GM21367 (cell line): ENCODE results near the gene FAM98C.
"Not testable (repeated sequence)": the region's sequence is repeated elsewhere in the genome, so short reads cannot be mapped to it uniquely, and the experiment has no call there.

Experiments
- ATAC-seq: cut with Tn5 transposase; IDR thresholded peaks from one replicate; pipeline ENCODE4 v1.9.1; 2021; ENCODE audit not compliant: unreplicated experiment

The FAM98C gene

DNA sequence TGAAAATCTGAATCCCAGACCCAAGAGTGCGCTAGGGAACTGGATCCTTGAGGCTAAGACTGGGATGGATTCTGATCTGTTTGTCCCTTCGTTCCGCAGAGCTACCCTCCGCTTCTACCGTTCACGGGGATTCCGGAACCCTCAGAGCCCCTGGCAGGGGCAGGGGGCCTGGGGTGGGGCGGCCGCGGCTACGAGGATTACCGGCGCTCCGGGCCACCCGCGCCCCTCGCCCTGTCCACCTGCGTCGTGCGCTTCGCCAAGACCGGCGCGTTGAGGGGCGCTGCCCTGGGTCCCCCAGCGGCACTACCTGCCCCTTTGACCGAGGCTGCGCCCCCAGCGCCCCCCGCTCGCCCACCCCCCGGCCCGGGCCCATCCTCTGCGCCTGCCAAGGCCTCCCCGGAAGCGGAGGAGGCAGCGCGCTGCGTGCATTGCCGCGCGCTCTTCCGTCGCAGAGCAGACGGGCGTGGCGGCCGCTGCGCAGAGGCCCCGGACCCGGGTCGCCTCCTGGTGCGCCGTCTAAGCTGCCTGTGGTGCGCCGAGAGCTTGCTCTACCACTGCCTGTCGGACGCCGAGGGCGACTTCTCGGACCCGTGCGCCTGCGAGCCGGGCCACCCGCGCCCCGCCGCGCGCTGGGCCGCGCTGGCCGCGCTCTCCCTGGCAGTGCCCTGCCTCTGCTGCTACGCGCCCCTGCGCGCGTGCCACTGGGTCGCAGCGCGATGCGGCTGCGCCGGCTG, 7.3 kb upstream of the FAM98C start:
- no peak for ATAC-seq

DNA sequence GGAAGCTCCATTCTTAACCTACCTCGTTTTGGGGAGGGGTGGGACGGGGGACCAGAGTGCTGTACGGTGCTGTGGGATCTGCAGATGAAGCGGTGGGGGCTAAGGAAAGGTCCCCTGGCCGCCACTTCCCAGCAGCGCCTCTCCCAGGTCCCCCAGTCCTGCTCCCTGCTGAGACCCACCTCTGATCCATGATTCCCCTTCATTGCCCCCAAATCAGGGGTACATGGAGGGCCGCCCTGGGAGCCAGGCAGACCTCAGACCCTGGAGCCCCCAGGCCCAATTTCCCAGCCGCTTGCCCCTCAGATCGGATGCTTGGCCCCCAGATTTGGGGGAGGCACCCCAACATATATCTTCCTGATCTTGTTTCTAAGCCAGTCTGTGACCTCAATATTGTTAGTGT, 3.8 kb upstream of the FAM98C start:
- no peak for ATAC-seq

DNA sequence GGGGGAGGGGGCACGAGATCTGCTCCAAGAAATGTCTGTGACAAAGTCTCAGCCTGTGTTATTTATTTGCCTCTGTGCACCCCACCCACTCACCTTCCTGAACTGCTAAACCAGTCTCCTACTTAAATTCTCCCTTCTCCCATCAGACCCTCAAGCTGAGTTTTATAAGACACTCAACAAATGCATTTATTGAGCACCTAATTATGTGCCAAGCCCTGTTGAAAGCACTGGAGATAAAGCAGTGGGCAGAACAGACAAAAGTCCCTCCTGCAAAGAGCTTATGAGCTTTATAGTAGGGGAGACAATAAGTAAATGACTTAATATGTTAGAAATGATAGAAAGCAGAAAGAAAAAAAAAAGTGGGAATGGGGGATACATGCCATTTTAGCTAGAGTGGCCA, 3.4 kb upstream of the FAM98C start:
- ATAC-seq, result no peak

DNA sequence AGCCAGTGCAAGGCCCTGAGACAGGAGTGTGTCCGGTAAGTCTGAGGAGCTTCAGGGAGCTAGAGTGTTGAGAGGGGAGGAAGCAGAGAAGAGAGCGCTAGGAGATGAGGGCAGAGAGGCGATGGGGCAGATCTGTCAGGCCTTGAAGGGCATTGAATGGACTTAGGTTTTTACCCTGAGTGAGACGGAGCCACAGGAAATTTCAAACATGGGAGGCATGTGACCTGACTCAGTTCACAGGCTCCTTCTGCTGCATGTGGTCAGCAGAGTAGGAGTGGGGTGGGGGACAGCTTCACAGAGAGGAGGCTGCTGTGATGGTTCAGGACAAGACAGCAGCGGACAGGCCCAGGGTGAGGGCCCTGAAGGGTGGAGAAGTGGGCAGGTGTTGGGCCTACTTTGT, 2.5 kb upstream of the FAM98C start:
- ATAC-seq, result no peak

DNA sequence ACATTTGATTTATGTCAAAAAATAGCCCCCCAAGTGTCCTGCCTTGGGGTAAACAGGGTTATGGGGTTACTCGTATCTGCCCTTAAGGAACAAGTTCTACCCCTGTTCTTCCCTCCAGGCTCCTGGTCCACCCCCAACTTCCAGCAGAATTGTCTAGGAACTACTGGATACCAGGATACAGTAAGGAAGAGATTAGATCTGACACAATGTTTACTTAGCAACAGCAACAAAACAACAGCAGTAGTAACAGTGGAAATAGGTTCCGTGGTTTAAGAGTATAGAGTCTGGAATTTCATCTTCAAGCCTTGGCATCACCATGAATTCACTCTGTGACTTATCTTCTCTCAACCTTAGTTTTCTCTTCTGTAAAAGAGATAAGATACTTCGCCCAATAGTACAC, 1.7 kb upstream of the FAM98C start:
- ATAC-seq, result no peak

DNA sequence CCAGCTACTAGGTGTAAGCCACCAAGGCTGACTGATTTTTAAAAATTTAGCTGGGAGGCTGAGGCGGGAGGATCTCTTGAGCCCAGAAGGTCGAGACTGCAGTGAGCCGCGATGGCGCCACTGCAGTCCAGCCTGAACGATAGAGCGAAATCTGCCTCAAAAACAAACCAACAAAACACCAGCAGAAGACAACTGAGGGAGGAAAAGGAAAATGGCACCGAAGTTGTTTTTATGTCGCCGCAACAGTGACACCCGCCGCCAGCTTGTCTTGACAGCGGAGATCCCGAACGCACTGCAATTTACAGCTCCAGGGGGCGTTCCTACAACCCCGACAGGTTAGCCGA, 298 bp upstream of the FAM98C start:
- no peak for ATAC-seq

DNA sequence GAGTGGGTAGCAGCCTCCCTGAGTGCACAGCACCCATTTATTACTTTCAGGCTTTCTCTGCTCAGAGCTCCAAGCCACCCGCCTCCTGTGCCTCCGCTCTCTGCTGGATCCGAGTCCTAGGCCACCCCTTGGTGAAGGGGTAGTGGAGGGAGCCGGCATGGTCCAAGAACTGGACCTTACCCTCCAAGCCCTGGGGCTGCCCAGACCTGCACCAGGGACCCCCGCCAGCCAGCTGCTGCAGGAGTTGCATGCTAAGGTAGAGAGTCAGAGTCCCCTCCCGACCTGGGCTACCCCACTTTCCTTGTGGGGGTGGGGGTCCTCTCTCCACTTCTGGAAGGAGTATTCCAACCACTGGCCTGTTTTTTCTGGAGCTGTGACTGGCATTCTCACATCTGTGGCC, 2.0 kb downstream of the FAM98C start:
- ATAC-seq, result no peak

DNA sequence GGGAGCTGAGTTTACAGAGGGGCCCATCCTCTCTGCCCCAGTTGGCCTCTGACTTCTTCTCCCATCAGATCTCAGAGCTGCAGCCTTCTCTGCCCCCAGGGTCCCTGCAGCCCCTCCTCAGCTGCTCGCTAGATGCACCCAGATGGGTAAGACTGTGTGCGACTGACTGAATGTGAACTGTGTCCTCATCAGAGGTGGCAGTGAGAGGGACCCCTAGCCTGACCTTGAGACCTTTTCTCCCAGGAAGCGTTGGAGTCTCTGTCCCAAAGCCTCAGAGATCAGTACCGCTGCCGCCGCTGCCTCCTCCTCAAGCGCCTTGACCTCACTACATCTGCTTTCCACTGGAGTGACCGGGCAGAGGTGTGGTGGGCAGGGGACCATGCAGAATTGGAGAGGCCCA, 2.4 kb downstream of the FAM98C start:
- no peak for ATAC-seq

DNA sequence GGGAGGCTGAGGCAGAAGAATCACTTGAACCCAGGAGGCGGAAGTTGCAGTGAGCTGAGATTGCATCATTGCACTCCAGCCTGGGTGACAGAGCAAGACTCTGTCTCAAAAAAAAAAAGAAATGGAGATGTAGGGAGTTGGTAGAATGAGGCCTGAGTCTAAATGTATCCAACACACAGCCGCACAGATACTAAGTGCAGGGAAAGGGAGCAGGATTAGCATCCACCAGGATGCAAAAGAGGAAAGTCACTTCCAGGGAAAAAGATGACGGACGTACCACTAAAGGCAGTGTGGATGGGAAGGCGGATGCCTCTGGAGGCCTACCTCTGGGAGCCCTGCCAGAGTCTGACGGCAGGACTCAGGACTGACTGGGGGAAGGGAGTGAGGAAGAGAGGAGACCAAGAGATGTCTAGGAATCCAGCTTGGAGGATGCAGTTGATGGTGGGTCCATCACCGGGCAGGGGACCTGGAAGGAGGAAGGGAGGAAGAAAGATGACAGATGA, 6.8 kb downstream of the FAM98C start:
- no peak for ATAC-seq

DNA sequence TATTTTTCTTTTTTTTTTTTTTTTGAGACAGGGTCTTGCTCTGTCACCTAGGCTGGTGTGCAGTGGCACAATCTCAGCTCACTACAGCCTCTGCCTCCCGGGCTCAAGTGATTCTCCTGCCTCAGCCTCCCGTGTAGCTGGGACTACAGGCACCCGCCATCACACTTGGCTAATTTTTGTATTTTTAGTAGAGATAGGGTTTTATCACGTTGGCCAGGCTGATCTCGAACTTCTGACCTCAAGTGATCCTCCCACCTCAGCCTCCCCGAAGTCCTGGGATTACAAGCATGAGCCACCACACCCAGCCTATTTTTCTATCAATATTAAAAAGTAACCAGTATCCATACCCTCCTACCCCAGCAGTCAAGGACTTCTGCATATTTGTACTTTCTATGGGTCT, 7.5 kb downstream of the FAM98C start:
- ATAC-seq, result not testable (repeated sequence)

DNA sequence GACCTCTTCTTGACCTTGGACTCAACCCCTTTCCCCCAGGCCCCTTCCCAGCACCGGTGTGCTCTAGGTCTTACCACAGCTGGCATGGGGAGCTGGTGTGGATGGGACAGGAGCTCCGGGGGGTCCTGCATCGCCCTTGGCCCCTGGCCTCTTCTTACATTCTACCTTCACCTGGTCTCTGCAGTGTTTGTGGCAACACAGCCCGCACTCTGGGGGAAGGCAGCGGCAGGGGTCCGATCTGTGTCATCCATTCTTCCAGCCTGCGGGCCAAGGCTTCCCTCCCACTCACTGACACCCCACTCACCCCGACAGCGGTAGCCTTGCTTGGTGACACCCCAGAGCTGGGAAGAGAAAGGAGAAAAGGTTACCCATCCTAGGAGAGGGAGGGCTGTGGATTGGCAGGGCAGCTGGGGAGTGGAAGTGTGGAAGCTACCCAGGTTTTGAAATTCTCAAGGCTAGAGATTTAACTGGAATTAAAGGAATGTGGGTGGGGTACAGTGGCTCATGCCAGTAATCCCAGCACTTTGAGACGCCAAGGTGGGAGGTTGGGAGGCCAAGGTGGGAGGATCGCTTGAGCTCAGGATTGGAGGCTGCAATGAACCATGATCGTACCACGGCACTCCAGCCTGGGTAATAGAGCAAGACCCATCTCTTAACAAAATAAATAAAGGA, 8.3 kb downstream of the FAM98C start:
- no peak for ATAC-seq

DNA sequence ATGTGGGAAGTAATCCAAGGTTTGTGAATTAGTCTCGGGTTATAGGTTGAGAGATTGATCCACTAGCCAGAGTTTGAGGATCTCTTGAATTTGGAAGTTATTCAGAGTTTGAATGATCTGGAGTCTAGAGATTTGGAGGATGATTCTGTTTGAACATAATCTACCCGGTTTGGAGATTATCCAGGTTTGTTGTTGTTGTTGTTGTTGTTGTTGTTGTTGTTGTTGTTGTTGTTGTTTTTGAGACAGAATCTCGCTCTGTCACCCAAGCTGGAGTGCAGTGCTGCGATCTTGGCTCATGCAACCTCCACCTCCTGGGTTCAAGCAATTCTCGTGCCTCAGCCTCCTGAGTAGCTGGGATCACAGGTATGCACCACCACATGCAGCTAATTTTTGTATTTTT, 9.0 kb downstream of the FAM98C start:
- not testable (repeated sequence) for ATAC-seq

DNA sequence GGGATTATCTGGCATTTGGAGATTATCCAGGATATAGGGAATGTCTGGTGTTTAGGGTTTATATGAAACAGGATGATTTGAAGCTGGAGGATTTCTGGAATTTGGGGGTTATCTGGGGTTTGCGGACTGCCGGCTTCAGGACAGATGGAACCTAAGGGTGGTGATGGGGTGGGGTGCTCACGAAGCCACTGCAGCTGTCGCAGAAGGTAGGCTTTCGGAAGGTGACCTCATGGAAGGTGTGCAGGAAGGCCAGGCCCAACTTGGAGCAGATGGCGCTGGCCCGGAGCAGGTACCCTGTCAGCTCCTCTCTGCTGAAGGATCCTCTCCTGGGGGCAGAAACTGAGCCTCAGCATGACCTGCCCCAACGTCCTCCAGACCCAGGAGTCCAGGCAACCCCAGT, 9.6 kb downstream of the FAM98C start:
- no peak for ATAC-seq

DNA sequence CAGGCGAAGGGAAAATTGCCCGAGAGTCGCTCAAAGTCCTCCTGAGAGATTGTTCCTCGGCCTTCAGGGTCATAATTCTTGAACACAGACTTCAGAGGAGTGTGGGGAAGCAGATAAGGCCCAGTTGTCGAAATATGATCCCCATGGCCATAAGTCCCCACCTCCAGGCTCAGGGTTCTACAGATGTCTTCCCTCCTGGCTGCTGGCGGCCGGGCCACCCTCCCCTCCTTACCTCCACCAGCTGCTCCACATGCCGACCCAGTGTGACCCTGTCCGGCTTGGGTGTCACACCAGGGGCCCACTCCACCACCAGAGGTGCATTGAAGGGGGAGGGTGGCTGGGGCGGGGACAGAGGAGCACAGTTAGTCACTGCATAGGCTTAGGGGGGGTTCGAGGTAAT, 10.1 kb downstream of the FAM98C start:
- no peak for ATAC-seq

DNA sequence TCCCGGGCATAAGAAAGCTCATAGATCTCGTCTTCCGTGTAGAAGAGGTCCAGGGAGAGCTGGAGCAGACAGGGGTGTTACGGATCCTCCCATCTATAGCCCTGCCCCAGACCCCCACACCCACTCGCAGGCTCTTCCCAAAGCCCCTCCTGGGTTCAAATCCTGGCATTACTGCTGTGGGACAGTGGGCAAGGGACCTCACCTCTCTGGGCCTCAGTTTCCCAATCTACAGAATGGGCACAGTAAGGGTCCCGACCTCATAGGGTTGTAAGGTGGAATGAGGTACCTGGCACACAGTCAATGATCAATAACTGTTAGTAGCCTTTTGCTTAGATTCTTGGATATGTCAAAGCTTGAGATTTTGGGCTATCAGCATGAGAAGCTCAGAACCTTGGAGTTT, 10.5 kb downstream of the FAM98C start:
- no peak for ATAC-seq

DNA sequence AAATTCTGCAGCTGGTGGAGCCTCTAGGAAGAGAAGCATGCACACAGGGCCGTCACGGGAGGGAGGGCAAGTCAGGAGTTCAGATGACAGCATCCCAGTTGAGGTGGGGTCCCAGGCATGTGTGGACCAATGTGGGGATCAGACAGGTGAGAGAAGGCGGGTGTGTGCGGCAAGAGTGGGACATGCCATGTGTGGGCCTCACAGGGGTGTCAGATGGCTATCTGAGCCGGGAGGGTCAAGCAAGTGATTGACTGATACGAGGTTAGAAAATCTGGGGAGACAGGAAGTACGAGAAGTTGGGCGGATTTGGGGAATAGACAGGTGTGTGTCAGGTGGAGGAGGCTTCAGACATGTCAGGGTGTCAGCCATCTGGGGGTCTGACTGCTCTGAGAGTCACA, 14.3 kb downstream of the FAM98C start:
- ATAC-seq, result no peak

DNA sequence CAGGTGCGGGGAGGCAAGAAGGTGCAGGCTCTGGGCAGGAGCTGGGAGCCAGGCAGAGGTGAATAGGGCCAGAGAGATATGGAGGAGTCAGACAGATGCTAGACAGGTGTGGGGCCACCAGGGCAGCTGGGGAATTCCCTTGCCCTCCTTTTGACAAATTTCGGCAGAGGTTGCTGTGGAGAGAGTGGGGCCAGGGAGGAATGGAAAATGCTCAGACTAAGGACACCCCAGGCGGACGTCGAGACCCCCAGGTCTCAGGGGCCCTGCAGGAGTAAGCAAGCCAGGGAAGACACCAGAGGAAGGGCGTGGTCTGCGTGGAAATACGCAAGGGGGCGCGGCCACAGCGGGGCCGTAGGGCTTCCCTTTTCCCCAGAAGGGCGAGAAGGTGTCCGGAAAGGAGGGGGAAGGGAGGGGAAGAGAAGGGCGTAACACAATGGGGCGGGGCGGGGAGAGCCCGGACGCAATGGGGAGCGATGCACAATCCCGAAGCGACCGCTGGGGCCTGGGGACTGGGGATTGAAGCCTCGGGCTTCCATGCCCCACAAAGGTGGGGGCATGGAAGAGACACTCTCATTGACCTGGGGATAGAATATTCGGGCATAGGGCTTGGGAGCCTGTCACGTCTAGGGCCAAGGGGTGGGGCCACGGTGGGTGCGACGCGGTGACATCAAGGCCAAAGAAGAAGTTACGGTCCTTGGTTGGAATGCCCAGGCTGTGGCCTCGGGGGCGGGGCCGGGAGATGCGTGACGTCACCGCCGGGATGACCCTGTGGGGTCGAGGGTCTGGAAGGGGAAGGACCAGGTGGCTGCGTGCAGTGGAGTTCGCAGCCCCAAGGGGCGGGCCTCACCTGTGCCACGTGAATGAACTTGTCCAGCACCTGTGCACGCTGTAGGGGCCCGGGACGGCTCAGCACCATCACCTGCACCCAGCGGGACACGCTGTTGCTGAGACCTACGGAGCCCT, 14.9 kb downstream of the FAM98C start:
- no peak for ATAC-seq

DNA sequence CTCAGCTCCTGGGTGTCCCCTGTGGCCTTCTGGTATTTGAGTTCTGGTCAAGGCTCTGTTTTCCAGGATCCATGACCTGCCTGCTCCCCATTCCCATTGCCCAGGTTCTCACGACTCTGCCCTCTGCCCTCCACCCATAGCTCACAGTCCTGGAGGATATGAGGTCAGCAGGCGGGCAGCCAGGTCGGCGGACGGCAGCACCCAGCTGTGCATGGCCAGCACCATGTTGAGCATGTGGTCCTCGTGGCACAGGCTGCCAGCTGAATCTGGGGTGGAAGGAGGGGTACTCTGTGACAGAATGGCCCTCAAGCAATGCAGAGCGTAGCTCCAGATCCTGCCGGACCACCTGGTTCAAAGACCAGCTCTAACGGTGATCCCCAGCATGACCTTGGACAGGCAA, 18.0 kb downstream of the FAM98C start:
- ATAC-seq, result no peak

DNA sequence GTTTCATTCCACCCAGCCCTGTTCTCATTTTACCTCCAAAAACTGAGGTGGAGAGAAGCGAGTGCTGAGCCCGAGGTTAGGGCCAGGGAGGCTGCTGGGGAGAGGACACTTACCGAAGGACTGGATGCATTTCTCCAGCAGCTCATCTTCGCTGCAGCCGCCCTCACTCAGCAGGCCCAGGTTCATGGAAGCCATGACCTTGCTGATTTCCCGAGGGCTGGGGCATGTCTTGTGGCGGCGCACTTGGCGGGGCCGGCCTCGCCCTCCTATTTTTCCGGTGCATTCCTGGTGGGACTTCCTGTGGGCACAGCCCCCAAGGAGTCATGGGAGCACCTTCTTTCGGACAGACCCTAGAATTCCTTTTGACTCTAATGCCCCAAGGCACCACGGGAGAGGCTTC, 19.0 kb downstream of the FAM98C start:
- ATAC-seq, result no peak

DNA sequence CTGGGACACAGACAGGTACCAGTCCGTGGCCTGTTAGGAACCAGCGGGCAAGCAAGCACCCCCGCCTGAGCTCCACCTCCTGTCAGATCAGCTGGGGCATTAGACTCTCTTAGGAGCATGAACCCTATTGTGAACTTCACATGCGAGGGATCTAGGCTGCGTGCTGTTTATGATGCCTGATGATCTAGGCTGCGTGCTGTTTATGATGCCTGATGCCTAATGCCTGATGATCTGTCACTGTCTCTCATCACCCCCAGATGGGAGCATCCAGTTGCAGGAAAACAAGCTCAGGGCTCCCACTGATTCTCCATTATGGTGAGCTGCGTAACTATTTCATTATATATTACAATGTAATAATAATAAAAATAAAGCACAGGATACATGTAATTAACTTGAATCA, 19.5 kb downstream of the FAM98C start:
- no peak for ATAC-seq

DNA sequence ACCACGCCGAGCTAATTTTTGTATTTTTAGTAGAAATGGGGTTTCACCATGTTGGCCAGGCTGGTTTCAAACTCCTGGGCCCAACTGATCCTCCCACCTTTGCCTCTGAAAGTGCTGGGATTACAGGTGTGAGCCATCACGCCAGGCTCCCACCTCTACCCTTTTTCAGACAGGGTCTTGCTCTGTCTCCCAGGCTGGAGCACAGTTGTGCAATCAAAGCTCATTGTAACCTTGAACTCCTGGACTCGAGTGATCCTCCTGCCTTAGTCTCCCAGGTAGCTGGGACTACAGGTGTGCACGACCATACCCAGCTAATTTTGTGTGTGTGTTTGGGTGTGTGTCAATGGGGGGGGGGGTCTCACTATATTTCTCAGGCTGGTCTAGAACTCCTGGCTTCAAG, 21.4 kb downstream of the FAM98C start:
- no peak for ATAC-seq
